Tibial artery (tissue), 4 donors: ENCODE measurements around the gene ABHD3.
"Not testable (repeated sequence)": the region's sequence is repeated elsewhere in the genome, so short reads cannot be mapped to it uniquely, and the experiment has no call there.

Source experiments
- DNase-seq, 2 donors: peaks; one replicate each; pipeline ENCODE4 v3.0.0-alpha.2; 2019
- H3K27ac ChIP-seq, 2 donors: fragments of 200-600 bp; sonication (generic) in 1 of 2; 1 replicate in 1 of 2; 2 replicates in 1 of 2; pipeline ENCODE4 v1.5.1; 2018 to 2019; ENCODE audit warnings: mild to moderate bottlenecking in 1 of 2
- H3K27me3 ChIP-seq, 2 donors: fragments of 200-600 bp; sonication (generic) in 1 of 2; one replicate each; pipeline versions ENCODE4 v1.5.1 to v1.6.0; 2016 to 2019
- H3K36me3 ChIP-seq, 3 donors: fragments of 200-600 bp; sonication (generic) in 2 of 3; one replicate each; pipeline ENCODE4 v1.5.1; 2016 to 2019; ENCODE audit warnings: mild to moderate bottlenecking in 2 of 3
- H3K4me1 ChIP-seq, 4 donors: fragments of 200-600 bp; sonication (generic) in 2 of 4; 1 replicate in 3 of 4; 2 replicates in 1 of 4; pipeline ENCODE4 v1.5.1; 2016 to 2019
- H3K4me3 ChIP-seq, 2 donors: fragments of 200-600 bp; sonication (generic) in 1 of 2; 1 replicate in 1 of 2; 2 replicates in 1 of 2; pipeline ENCODE4 v1.5.1; 2018 to 2019; ENCODE audit warnings: mild to moderate bottlenecking in 2 of 2
- H3K9me3 ChIP-seq, 3 donors: fragments of 200-600 bp; sonication (generic) in 1 of 3; one replicate each; pipeline ENCODE4 v1.5.1; 2016 to 2019
- CTCF ChIP-seq, 2 experiments: fragments of 200-600 bp in 1 of 2; fragments of 450-650 bp in 1 of 2; IDR thresholded peaks; one replicate each; pipeline ENCODE4 v1.5.1; 2017 to 2019; ENCODE audit warnings: antibody characterized with exemption in 2 of 2, mild to moderate bottlenecking in 1 of 2, moderate library complexity in 1 of 2
- intact Hi-C: fragments of 100-400 bp; cut with DNase I; formaldehyde crosslinking; loops from one replicate; pipeline ENCODE4 v1.15.0; 2023; ENCODE audit warnings: low total_unique reads

The ABHD3 gene

DNA sequence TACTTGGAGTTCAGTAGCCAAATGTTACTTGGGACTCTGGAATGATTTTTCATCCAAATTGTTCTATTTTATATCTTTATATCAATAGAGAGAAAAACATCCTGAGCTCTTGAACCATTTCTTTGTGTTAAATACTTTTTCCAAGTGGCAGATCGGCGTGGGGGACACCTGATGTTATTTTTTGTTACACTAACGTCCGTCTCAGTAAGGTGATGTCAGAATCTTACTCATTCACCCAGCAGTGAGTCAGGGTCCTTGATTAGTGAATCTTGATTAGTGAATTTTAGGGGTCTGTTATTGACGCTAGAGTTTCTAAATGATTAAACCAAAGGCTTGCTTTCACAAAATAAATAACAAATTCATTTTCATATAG is 37.7 kb upstream of the ABHD3 start:
- intact Hi-C loops = loop anchor here (5.0 kb wide), 1 partner anchor 140 kb away; the partner anchor contains the start of gene ESCO1
- Histone ChIP-seq H3K4me3 (peak overlapping the region; percentile 95 to 98), H3K27ac (peak overlapping the region; percentile 99), H3K9me3 (peaks cover 0 to under 1% (median 0%) of the 10 kb centered on the region in 3 donors), H3K27me3 (no peaks in the 10 kb centered on the region), H3K36me3 (no peaks in the 10 kb centered on the region), H3K4me1 (peaks cover 0 to 45% (median 14%) of the 10 kb centered on the region in 4 donors)
- no peak for DNase-seq
- TF ChIP-seq CTCF (IDR thresholded peaks at IDR 0.05) = no peak

DNA sequence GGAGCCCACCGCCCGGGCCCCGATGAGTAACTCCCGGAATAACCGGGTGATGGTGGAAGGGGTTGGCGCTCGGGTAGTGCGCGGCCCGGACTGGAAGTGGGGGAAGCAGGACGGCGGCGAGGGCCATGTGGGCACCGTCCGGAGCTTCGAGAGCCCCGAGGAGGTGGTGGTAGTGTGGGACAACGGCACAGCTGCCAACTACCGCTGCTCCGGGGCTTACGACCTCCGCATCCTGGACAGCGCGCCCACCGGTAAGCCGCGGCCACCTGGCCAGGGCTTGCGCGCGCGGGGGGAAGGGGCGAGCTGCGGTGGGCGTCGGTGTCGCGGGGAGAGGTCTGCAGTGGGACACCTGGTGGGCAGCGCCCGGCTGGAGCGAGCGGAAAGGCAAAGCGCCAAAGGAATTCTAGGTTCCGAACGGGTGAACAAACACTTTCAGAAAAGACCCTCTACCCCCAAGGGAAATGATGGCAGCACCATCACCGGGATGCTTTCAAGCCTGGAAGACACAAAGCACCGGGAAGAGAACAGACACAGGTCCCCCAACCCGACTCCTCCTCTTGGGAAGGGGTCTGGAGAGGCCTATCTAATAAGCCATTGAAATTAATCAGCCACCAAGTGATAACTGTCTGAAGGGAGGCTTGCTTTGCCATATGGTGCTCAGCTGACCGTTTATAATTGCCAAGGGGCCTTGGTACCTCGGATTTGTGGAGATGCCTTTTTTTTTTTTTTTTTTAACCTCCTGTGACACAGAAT is 37.2 kb upstream of the ABHD3 start:
- TF ChIP-seq CTCF (IDR thresholded peaks at IDR 0.05) = no peak
- DNase-seq = peak; percentile 27 to 78
- Histone ChIP-seq H3K36me3 (no peaks in the 10 kb centered on the region), H3K4me1 (peaks cover 0 to 39% (median 12%) of the 10 kb centered on the region in 4 donors), H3K4me3 (peak overlapping the region; percentile 95 to 98), H3K27me3 (no peaks in the 10 kb centered on the region), H3K27ac (peak overlapping the region; percentile 99), H3K9me3 (peaks cover 0 to 4% (median 0%) of the 10 kb centered on the region in 3 donors)
- intact Hi-C loops = loop anchor here (5.0 kb wide), 1 partner anchor 139 kb away; the partner anchor contains the start of gene ESCO1

DNA sequence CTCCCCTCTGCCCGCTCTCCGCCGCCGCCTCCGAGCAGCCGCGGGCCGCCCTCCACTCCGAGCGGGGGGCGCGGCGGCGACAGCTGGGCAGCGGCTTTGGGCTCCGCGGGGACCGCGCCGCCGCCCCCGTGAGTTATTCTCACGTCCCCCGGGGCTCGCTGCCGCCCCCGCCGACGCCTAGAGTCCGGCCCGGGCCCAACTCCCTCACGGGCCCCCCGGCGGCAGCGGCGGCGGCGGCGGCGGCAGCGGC is 36.7 kb upstream of the ABHD3 start:
- no peaks in the 10 kb centered on the region for H3K27me3 ChIP-seq
- intact Hi-C loops = loop anchor here (5.0 kb wide), 1 partner anchor 139 kb away; the partner anchor contains the start of gene ESCO1
- H3K36me3 ChIP-seq = no peaks in the 10 kb centered on the region
- peak in 1 of 2 donors; percentile 80 for DNase-seq
- H3K4me1 ChIP-seq = peaks cover 0 to 38% (median 11%) of the 10 kb centered on the region in 4 donors
- peak overlapping the region; percentile 99 for H3K27ac ChIP-seq
- H3K9me3 ChIP-seq = peaks cover 0 to 4% (median 0%) of the 10 kb centered on the region in 3 donors
- no peak for TF ChIP-seq CTCF (IDR thresholded peaks at IDR 0.05)
- peak overlapping the region; percentile 95 to 98 for H3K4me3 ChIP-seq

GRCh38 chr18:21740538-21741311 is 36.2 kb upstream of the ABHD3 start, which contains the start of gene MIB1:
MIB1 (plus strand) TSS chr18:21740792; CDS start chr18:21741584, 792 bp downstream.
- H3K27ac ChIP-seq = peak within 1 kb of the TSS; percentile 99
- intact Hi-C loops = loop anchor here (5.0 kb wide), 1 partner anchor 138 kb away; the partner anchor contains the start of gene ESCO1
- peaks cover 0 to 4% (median 0%) of the 10 kb centered on the region in 3 donors for H3K9me3 ChIP-seq
- DNase-seq = peak; percentile 98 to 99
- H3K4me1 ChIP-seq = peaks cover 0 to 38% (median 10%) of the 10 kb centered on the region in 4 donors
- no peaks in the 10 kb centered on the region for H3K36me3 ChIP-seq
- H3K4me3 ChIP-seq = peak within 1 kb of the TSS; percentile 95 to 98
- TF ChIP-seq CTCF (IDR thresholded peaks at IDR 0.05) = no peak
- no peaks in the 10 kb centered on the region for H3K27me3 ChIP-seq

GRCh38 chr18:21739604-21740537 is 35.3 kb upstream of the ABHD3 start:
- Histone ChIP-seq H3K27me3 (no peaks in the 10 kb centered on the region), H3K4me3 (peak overlapping the region; percentile 95 to 98), H3K4me1 (peaks cover 0 to 33% (median 7%) of the 10 kb centered on the region in 4 donors), H3K27ac (peak overlapping the region; percentile 99), H3K36me3 (no peaks in the 10 kb centered on the region), H3K9me3 (peaks cover 0 to 4% (median 0%) of the 10 kb centered on the region in 3 donors)
- TF ChIP-seq CTCF (IDR thresholded peaks at IDR 0.05) = no peak
- intact Hi-C loops = loop anchor here (5.0 kb wide), 1 partner anchor 138 kb away; the partner anchor contains the start of gene ESCO1
- DNase-seq = no peak

DNA sequence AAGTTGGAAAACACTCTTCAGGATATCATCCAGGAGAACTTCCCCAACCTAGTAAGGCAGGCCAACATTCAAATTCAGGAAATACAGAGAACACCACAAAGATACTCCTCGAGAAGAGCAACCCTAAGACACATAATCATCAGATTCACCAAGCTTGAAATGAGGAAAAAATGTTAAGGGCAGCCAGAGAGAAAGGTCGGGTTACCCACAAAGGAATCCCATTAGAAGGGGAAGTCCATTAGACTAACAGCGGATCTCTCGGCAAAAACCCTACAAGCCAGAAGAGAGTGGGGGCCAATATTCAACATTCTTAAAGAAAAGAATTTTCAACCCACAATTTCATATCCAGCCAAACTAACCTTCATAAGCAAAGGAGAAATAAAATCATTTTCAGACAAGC is 32.4 kb upstream of the ABHD3 start:
- H3K36me3 ChIP-seq, H3K4me3 ChIP-seq, H3K4me1 ChIP-seq, intact Hi-C loops, H3K9me3 ChIP-seq, DNase-seq, H3K27ac ChIP-seq, H3K27me3 ChIP-seq: not testable (repeated sequence)
